ENCODE measurements around the gene DPYD. TPM values are rescaled to one million over a fixed set of nuclear protein-coding genes. Genes with fewer than 3 reads are reported as not detected.

DPYD gene
- total RNA-seq (2014; rRNA removed; shearing (Covaris generic)): 9.1 and 14.3 TPM in 2 replicates

DNA sequence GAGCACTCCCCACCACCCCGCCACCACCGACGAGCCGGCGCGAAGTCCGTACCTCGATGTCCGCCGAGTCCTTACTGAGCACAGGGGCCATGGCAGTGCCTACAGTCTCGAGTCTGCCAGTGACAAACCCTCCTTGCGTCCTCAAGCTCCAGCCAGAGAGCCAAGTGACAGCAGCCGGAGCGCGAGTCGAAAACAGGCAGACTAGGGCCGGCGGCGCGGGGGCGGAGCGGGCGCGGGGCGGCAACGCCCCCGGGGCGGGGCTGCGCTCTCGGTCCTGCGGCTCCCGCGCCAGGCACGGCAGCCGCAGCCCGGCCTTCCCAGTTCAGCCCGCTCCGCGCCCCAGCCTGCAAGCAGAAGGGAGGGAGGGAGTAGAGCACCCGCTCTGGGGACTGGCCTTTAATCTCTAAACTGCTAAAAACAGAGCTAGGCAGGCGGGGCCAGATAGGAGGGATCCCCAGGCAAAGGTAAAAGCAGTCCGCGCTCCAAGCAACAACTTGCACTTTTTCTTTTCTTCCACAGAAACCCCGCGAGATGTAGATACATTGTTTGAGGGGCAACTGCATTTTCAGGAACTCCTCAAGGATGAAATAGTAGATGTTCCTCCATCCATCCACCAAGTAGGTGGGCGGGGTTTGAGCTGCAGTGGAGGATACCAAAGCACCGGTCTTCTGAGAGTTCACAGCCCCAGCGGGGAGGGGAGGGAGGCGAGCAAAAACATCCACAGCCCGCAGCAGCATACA, at the start of gene DPYD:
Gene DPYD (minus strand): TSS at position 203 of the 740 bp plus-strand sequence. CDS start 112 bp downstream, at position 91.
- peak; percentile 96 for DNase-seq (ENCODE audit: low read depth)

DNA sequence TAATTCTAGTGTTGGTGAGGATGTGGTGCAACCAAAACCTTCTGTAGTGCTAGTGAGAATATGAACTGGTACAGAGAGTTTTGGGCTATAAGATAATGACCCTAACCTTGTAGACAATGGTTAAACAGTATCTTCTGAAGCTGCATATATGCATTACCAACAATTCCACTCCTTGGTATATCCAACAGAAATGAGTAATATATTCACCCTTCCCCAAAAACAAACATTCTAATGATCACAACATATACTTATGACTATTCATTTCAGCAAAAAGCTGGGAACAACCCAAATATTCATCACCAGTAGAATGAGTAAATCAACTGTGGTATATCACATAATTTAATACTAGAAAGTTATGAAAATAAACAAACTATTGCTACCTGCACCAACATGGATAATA, 39.6 kb upstream of the DPYD start:
- no peak for DNase-seq (ENCODE audit: low read depth)

DNA sequence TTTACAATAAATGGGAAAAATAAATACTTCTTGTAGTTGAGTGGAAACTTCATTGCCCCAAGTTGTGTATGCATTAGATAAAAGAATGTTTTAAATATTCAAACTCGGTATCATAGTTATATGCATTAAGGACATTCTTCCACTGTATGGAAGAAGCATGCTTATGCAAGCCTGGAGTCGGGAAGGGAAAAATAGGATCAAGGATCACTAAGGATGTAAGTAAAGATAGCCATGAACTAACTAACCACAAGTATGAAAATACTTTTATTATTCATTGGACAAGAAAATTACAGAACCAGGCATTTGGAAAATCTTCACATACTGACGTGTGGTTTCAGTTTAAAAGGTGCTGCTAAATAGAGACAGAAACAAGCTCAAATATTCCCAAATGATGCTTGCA, 26.9 kb upstream of the DPYD start:
- no peak for DNase-seq (ENCODE audit: low read depth)

DNA sequence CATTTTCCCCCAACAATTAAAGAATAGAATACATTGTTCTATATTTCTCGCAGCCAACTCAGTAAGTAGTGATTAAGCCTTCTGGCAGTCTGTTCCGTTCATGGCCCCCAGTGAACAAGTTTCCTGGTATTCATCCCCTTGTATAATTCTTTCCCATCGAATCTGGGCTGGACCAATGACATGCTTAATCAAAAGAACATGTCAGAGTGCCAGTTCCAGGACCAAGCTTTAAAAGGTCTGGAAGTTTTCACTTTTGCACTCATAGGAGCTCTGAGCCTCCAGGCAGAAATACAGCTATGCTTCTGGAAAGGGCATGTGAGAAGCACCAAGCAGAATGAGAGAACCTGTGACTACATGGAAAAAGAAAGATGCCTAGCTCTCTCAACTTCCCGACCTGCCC, 22.5 kb upstream of the DPYD start:
- DNase-seq (ENCODE audit: low read depth): peak; percentile 23

DNA sequence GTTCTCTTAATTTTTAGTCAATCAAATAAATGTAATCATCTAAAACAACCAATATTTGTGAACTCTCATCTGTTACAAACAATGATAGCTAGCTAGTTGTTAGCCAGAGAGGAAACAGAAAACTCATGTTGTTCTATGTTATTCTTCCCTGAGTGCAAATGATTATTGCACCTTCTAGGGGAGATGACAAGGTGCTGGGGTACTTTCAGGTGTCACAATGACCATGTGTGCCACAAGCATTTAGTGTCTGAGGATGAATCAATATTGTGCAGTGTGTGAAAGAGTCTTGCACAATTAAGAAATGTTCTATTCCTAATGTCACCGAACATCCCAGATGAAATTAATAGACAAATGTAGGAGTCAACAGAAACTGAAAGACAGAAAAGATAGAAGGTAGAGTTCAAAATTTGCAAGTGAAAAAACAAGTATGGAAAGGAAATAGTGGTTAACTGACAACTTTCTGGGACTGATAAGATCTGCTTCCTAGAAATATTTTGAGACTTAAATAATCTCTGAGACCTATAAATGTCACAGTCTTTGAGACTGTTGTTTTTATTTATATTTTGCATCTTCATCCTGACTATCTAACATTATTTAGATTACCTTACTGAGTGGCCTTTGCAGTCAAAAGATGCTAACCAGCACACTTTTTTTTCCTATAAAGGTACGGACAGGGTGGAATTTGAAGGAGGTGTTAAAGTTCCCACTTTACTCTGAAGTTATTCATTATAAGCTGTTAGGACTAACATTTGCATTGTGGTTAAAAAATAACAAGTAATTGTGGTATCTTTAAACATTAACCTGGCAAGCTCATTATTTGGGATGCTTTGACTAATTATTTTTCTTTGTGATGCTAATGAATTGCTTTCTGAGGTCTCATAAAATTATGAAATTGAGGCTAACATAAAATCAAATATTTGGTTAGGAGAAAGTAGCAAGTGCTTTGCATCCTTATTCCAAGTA, 21.6 kb upstream of the DPYD start:
- no peak for DNase-seq (ENCODE audit: low read depth)

DNA sequence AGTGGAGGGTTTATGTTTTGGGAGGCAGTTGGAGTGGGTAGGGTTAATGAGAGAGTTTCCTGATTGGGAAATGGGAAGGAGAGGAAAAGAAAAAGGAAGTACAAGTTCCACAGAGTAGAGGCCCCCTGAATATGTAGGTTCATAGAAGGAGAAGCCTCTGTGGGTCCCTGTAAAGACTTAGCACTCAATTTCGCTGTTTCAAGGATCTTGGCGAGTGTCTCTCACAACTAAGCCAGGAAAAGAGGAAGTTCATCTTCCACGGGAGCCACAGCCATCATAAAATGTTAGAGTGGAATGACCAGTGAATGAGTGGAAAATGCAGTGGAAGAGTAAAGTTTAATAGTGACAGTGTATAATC, 17.4 kb upstream of the DPYD start:
- no peak for DNase-seq (ENCODE audit: low read depth)

DNA sequence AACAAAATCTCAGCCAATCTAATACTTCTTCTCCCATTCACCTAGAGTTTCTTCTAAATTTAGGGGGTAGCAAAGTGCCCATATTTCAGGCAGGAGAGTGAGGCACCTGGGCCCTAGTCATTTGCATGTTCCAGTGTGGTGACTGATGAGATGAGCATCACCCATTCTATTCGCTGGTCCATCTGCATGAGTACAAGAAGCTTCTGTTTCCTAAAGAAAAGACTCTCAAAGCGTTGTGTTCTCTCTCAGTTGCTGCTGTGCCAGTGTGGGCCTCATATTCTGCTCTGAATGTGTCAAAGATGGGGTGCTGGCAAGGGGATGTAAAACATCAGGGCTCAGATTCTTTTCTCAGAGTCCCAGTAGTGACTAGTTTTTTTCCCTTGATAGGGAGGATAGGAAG, 16.1 kb upstream of the DPYD start:
- DNase-seq (ENCODE audit: low read depth): no peak

DNA sequence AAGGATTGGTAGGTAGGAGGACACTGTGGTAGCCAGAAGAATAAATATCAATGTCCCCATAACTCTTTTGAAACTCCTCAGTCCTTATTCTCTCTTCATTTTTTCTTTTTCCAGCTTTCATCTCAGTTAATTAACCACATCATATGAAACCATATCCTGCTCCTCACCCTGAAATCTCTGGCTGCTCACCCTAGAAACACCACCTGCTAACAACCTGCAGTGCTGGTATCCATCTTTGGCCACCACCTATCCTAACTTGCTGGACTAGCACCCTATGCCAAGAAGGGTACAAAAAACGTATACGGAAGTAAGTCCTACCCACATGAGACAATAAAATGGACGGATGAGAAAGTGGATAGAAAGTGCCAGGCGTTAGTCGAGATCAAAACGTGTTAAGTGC, 13.7 kb upstream of the DPYD start:
- DNase-seq (ENCODE audit: low read depth): no peak

DNA sequence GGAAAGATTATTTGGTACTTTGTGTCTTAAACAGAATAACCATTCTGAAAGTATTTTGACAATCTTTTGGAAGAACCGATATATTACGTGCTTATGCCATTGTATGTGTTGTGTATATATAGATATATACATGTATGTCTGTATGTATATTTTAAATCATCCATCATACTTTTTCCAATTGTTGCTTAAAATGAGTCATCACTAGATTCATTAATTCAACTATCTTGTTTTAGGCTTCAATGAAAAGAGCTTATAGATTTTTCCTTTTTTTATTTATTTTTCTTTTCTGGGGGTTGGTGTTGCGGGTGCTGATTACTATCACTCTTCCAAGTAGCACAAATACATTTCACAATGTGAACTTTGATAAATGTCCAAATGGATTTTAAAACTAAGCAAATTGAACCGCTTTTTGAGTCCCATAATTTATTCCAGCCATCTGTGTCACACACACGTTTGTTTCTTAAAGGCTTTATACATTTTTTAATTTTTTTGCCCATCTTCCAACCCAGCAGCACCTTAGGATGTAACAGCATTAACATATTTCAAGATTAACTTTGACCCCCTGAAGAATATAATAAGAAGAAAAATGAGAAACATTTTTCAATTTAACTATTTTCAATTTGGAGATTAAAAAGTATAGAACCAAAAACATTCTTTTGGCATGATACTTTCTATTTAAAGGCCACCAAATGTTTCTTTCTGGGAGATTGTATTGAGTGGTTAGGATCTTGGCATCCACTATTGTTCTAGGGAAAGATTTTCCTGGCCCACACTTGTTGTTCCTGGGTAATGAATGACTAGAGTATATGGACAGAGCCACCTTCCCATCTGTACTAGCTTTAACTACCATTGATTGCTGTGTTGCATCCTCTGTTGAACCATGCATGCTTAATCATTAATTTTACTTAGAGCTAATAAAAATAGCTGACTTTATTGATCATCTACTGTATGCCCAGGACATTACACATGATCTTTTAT, 9.3 kb upstream of the DPYD start:
- no peak for DNase-seq (ENCODE audit: low read depth)

DNA sequence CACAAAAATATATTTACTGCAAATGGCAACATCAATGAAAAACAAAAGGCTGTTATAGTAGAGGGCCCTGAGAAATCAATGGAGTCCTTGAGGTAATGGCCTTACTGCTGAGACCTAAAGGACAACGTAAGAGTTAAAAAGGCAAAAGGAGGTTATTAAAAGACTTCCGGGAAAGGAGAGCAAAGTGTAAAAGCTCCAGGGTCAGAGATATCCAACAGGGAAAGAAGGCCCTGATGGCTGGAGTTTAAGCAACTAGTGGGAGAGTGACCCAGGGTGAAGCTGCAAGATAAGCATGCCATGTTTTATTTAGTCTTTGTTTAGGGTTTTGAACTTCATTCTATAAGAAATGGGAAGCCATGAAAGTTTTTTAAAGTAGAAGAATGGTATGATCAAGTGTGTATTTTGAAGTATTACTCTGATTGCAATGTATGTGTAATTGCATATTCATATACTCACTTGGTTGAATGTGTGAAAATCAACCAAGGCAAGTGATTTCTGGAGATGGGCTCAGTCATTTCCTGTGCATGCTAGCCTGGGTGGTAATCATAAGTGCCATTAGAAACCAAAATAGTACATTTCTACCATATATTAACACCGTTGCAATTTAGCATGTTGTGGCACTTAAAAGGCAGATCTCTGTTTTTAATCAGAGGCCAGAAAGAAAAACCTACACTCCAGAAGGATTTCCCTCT, 5.3 kb upstream of the DPYD start:
- no peak for DNase-seq (ENCODE audit: low read depth)

DNA sequence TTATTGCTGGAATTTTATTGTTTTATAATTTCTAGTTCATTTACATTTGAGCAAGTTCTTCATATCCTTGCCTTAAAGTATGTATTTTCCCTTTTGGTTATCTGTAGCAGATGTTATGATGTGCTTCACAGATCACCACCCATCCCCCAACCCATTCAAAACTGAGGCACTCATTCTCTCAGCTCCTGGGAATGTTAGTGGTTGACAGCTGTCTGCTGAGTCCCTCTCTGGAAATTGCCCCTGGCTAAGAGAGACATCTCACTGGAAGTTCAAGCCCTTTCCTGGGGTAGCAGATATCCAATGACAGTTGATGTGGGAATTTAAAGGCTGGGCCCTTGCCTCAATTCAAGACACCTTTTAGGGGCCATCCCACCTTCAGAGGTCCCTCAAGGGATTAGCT, 4.3 kb upstream of the DPYD start:
- DNase-seq (ENCODE audit: low read depth): peak; percentile 16

DNA sequence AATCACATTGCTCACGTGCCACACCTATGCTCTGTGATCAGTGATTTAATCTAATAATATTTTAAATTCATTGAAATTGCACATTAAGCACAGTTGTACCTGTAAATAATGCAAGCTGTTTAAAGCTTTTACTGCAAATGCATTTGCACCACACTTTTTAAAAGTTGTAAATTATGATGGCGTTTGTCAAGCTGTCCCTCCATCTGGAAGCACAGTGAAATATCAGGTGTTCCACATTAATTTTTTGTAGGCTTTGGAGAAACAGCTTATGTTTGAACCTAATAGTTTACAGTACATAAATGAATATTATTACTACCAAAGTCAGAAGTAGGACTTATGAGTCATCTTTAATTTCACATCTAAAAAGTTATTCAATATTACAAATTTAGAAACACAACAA, 3.0 kb upstream of the DPYD start:
- no peak for DNase-seq (ENCODE audit: low read depth)

DNA sequence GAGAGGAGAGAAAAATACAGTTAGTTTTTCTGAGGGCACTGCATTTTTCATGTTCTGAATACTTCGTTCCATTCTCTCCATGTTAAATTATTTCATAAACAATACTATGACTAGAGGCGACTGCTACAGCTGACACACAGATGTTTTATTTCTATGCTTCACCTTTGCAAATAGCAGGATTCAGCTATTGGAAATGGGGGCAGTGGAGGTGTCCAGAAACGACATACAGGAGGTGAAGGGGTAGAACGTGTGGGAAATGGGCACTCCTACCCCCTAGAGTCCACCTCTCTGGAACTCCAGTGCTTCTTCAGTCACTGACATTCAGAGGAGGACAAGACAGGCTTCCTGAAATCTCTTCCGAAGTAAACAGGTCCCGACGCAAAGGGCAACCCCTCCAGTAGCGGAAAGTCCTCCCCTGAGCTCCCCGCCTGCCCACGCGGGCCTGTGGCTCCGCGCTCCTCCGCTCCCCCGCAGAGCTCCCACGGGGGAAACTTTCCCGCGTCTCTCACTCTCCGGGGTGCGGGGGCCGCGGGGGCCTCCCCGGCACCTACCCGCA, 480 bp downstream of the DPYD start:
- DNase-seq (ENCODE audit: low read depth): peak; percentile 48

DNA sequence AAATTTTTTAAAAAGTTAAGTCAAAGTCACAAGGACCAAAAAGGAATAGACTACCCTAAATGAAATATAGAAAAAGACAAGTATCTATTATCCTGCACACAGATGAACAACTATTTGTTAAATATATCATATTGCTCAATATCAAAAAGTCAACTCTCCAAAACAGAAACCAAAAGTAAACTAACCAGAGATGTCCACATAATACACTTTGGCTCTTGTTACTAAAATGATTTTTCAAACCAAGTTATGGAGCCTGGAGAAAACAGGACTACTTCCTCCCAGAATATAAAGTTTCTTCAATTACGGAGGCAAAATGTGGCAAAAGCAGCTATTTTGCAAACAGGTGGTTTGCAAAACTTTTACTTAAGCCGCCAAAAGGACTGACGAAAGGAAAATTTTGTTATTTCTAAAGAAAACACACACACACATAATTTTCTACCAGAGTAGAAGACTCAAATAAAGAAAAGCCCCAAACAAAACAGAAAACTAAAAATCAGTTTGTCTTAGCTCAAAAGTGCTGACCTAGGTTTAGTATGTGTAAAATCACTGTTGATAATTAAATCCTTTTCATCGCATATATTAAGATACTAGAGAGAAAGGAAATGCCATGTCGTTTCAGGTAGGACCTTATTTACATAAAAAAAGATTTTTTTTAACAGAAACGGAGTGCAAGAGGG, 1.1 kb downstream of the DPYD start:
- no peak for DNase-seq (ENCODE audit: low read depth)

DNA sequence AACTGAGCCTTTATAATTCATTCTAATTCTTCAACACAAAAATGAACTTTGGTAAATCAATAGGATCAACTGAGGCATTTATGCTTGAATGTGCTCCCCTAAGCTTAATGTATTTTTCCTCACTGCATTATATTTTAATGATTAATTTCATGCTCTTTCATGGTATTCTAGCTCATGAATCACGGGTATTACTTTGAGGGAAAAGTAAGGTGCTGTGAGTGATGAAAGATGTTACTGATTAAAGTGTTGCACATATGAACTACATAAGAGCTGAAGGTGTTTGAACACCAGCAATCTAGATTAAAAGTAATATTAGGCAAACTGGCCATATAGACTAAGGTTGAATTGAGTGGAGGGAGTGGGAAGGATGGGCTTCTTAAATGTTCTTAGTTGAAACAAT, 1.9 kb downstream of the DPYD start:
- no peak for DNase-seq (ENCODE audit: low read depth)

DNA sequence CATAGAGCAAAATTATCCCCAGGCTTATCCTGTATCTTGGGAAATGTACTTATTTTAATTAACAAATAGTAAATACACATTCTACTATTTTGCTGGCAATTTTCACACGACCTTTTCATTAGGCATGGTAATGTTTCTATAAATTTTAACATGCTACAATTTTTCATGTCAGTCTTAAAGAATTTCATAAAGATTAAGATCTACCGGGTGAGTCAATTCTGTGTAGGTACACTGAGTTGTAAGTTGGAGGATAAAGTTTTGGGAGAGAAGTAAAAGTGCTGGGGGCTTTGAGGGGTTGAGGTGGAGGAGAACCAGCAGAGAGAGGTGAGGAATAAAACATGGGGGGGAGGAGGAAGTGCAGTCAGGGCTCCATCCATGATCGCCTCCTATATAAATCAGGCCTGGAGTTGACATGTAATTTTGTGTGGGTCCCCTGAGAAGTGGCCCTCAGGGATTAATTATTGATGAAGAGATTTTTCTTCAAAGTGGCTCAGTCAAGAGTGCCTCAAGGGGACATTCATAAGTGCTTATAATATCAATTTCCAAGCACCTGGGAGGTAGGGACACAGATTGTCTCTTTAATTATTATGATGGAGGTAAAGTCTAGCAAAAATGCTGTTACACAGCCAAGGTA, 7.2 kb downstream of the DPYD start:
- no peak for DNase-seq (ENCODE audit: low read depth)

DNA sequence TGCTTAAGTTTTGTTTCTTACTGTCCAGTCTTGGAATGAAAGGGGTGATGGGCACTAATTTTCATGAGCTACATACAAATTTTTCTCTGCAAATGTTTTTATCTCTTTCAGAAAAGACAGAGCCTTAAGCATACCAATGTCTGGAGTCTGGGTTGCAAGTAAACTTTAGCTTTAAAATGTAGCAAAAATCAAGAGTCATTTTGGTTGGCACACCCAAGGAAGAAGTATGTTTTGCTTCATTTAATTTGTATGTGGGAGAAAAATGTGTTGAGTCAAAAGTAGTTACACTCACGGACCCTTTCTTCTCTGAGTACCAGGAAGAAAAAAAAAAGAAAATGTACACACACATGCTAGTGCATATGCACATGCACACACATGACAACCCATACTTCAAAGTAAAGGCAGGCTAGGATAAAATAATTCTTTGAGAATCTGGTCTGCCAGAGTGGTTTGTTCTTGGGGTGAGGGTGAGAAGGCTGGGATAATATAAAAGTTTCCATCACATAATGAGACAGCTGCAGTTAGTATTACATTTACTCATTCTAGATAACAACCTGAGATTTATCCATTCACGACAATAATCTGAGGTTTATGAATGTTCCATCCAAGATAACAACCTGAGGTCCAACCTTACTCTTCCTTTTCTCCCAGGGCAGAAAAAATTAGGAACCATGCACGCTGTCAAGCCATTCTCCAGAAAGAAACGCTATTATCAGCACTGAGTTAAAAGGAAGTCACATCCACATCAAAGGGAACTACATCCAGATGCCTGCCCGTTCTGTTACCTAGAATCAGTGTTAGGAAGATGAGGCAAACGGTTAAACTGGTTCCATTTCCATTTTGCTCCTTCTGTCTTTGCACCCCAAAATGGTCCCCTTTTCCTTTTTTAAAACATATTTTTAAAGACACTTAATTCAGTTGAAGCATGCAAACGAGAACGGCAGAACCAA, 9.3 kb downstream of the DPYD start:
- DNase-seq (ENCODE audit: low read depth): no peak

DNA sequence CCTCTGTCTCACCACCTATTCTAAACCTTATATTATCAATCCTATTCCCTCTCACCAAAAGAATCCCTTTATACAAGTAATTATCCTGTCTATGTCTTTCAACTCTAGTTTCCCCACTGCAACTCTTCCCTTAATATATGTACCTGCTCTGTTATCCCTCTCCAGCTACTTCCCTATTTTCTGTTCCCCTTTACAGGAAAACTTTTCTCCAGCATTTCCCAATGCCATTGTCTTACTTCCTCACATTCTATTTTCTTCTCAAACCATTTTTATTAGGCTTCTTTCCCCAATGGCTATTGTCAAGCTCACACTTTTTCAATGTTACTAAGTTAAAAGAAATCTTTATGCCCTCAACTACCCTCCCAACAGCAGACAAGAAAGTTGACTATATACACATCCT, 11.6 kb downstream of the DPYD start:
- no peak for DNase-seq (ENCODE audit: low read depth)

DNA sequence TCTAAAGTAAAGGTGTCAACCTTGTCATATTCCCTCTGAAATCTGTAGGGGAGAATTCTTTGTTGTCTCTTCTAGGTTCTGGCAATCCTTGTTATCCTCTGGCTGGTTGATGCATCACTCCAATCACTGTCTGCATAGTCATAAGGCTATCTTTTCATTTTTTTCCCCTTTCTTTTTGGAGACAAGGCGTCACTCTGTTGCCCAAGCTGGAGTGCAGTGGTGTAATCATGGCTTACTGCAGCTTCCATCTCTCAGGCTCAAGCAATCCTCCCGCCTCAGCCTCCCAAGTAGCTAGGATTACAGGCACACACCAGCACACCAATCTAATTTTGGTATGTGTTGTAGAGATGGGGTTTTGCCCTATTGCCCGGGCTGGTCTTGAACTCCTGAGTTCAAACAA, 12.9 kb downstream of the DPYD start:
- DNase-seq (ENCODE audit: low read depth): no peak

All from Daoy (cell line).